H9 (cell line): Measurements from ENCODE around the gene APOL2. TPM values are rescaled to one million over a fixed set of nuclear protein-coding genes. Genes with fewer than 3 reads are reported as not detected.

Experiments used
- DNase-seq: peaks from one replicate; pipeline ENCODE4 v3.0.0-alpha.2; 2017
- H2AFZ ChIP-seq: one replicate; pipeline ENCODE4 v1.6.1; 2013; ENCODE audit warnings: mild to moderate bottlenecking, low read length, control low read depth, moderate library complexity
- H2AK5ac ChIP-seq: 2 replicates; pipeline ENCODE4 v1.6.1; 2013; ENCODE audit warnings: low read length, control low read depth, mixed read lengths; ENCODE audit not compliant: insufficient read length
- H2BK120ac ChIP-seq: one replicate; pipeline ENCODE4 v1.6.1; 2013; ENCODE audit warnings: low read depth, mild to moderate bottlenecking, low read length, control low read depth, inconsistent platforms; ENCODE audit not compliant: poor library complexity, severe bottlenecking
- H2BK12ac ChIP-seq: 2 replicates; pipeline ENCODE4 v1.6.1; 2013; ENCODE audit warnings: low read length, control low read depth, mixed read lengths, low read depth; ENCODE audit not compliant: insufficient read length
- H2BK15ac ChIP-seq: 2 replicates; pipeline ENCODE4 v1.6.1; 2013; ENCODE audit warnings: low read depth, low read length, control low read depth
- H2BK20ac ChIP-seq: one replicate; pipeline ENCODE4 v1.6.1; 2013; ENCODE audit warnings: low read depth, mild to moderate bottlenecking, low read length, control low read depth, inconsistent platforms; ENCODE audit not compliant: poor library complexity, severe bottlenecking
- H2BK5ac ChIP-seq: 2 replicates; pipeline ENCODE4 v1.6.1; 2013; ENCODE audit warnings: low read length, control low read depth, mixed read lengths; ENCODE audit not compliant: insufficient read length
- H3K14ac ChIP-seq: 2 replicates; pipeline ENCODE4 v1.6.1; 2013; ENCODE audit warnings: low read length, control low read depth; ENCODE audit not compliant: insufficient read depth
- H3K18ac ChIP-seq: 2 replicates; pipeline ENCODE4 v1.6.1; 2013; ENCODE audit warnings: low read depth, mild to moderate bottlenecking, mixed read lengths, low read length, control low read depth; ENCODE audit not compliant: insufficient read length
- H3K23ac ChIP-seq: 2 replicates; pipeline ENCODE4 v1.6.1; 2013; ENCODE audit warnings: low read length, control low read depth, mixed read lengths, low read depth; ENCODE audit not compliant: insufficient read length
- H3K23me2 ChIP-seq: 2 replicates; pipeline ENCODE4 v1.6.1; 2013; ENCODE audit warnings: low read depth, mild to moderate bottlenecking, mixed read lengths, low read length, control low read depth; ENCODE audit not compliant: insufficient read length, poor library complexity, severe bottlenecking
- H3K27ac ChIP-seq: 2 replicates; pipeline ENCODE4 v1.5.1; 2013; ENCODE audit warnings: low read length, control low read depth, mixed read lengths, low read depth; ENCODE audit not compliant: insufficient read length
- H3K27me3 ChIP-seq: 2 replicates; pipeline ENCODE4 v1.6.1; 2013; ENCODE audit warnings: low read length, control low read depth, inconsistent platforms; ENCODE audit not compliant: insufficient read depth
- H3K4ac ChIP-seq: 2 replicates; pipeline ENCODE4 v1.6.1; 2013; ENCODE audit warnings: low read depth, mild to moderate bottlenecking, control low read depth, inconsistent platforms, low read length, moderate library complexity
- H3K4me1 ChIP-seq: 2 replicates; pipeline ENCODE4 v1.6.1; 2013; ENCODE audit warnings: low read length, control low read depth, inconsistent platforms; ENCODE audit not compliant: insufficient read depth
- H3K4me2 ChIP-seq: 2 replicates; pipeline ENCODE4 v1.6.1; 2013; ENCODE audit warnings: low read length, control low read depth, mixed read lengths; ENCODE audit not compliant: insufficient read length, insufficient read depth
- H3K56ac ChIP-seq: 2 replicates; pipeline ENCODE4 v1.6.1; 2013; ENCODE audit warnings: low read depth, mild to moderate bottlenecking, mixed read lengths, low read length, control low read depth; ENCODE audit not compliant: insufficient read length
- H3K79me1 ChIP-seq: 2 replicates; pipeline ENCODE4 v1.6.1; 2013; ENCODE audit warnings: low read depth, mild to moderate bottlenecking, moderate library complexity, low read length, control low read depth, inconsistent platforms; ENCODE audit not compliant: insufficient read depth, poor library complexity, severe bottlenecking
- H3K79me2 ChIP-seq: 2 replicates; pipeline ENCODE4 v1.6.1; 2013; ENCODE audit warnings: low read length, control low read depth, inconsistent platforms; ENCODE audit not compliant: insufficient read depth
- H3K9ac ChIP-seq: 2 replicates; pipeline ENCODE4 v1.6.1; 2013; ENCODE audit warnings: low read length, control low read depth, mixed read lengths; ENCODE audit not compliant: insufficient read length; ENCODE audit errors: extremely low read depth
- H3K9me3 ChIP-seq: one replicate; pipeline ENCODE4 v1.6.1; 2013; ENCODE audit warnings: low read depth, low read length, inconsistent platforms; ENCODE audit not compliant: control insufficient read depth
- H3T11ph ChIP-seq: one replicate; pipeline ENCODE4 v1.6.1; 2013; ENCODE audit warnings: mild to moderate bottlenecking, low read length, control low read depth, inconsistent platforms
- H4K20me1 ChIP-seq: one replicate; pipeline ENCODE4 v1.6.1; 2013; ENCODE audit not compliant: control insufficient read depth, insufficient read length, insufficient read depth
- H4K5ac ChIP-seq: 2 replicates; pipeline ENCODE4 v1.6.1; 2013; ENCODE audit warnings: low read depth, mild to moderate bottlenecking, mixed read lengths, low read length, control low read depth; ENCODE audit not compliant: insufficient read length
- H4K8ac ChIP-seq: replicated peaks from 2 replicates; pipeline ENCODE4 v1.6.1; 2013; ENCODE audit warnings: low read length, control low read depth, mixed read lengths, low read depth; ENCODE audit not compliant: insufficient read length
- H4K91ac ChIP-seq: 2 replicates; pipeline ENCODE4 v1.6.1; 2013; ENCODE audit warnings: low read depth, mild to moderate bottlenecking, moderate library complexity, mixed read lengths, low read length, control low read depth; ENCODE audit not compliant: insufficient read length
- H3K27ac Mint-ChIP-seq, 3 experiments: 2 replicates in 2 of 3; 3 replicates in 1 of 3; pipeline ENCODE4 v1.8.0; 2020 to 2021; ENCODE audit warnings: mixed read lengths in 3 of 3, mild to moderate bottlenecking in 1 of 3, moderate library complexity in 1 of 3
- H3K27me3 Mint-ChIP-seq: 2 replicates; pipeline ENCODE4 v1.8.0; 2021; ENCODE audit warnings: low read depth, mild to moderate bottlenecking, moderate library complexity, mixed read lengths
- H3K36me3 Mint-ChIP-seq, 3 experiments: 2 replicates in 2 of 3; 3 replicates in 1 of 3; pipeline ENCODE4 v1.8.0; 2020 to 2021; ENCODE audit warnings: low read depth in 3 of 3, mixed read lengths in 3 of 3; ENCODE audit not compliant: insufficient read depth in 1 of 3
- H3K4me1 Mint-ChIP-seq, 2 experiments: 2 replicates each; pipeline ENCODE4 v1.8.0; 2020; ENCODE audit warnings: mixed read lengths in 2 of 2
- H3K4me3 Mint-ChIP-seq, 2 experiments: 2 replicates in 1 of 2; 3 replicates in 1 of 2; pipeline ENCODE4 v1.8.0; 2020 to 2021; ENCODE audit warnings: mild to moderate bottlenecking in 2 of 2, mixed read lengths in 2 of 2, moderate library complexity in 1 of 2
- H3K9me3 Mint-ChIP-seq, 2 experiments: 2 replicates in 1 of 2; 3 replicates in 1 of 2; pipeline ENCODE4 v1.8.0; 2020; ENCODE audit warnings: mild to moderate bottlenecking in 2 of 2, mixed read lengths in 2 of 2, moderate library complexity in 1 of 2
- WGBS: extraction: QIAGEN DNeasy Blood & Tissue Kit; methylation state at CpG from one replicate; pipeline ENCODE4 v1.1.7; 2013; ENCODE audit warnings: missing lambda C conversion rate, low lambda C conversion rate, mixed read lengths; ENCODE audit not compliant: insufficient read length; ENCODE audit errors: extremely low coverage; 5-methylcytosine and 5-hydroxymethylcytosine counted together
- total RNA-seq: library from RNA; stranded (reverse); gene quantifications from 2 replicates; pipeline ENCODE4 v1.2.1, GENCODE V29; 2021
- TF ChIP-seq, protein P1 (sequence below): fragments of 200-600 bp; sonication (generic); conservative IDR thresholded peaks from 3 replicates; pipeline ENCODE4 v1.8.0; 2021; ENCODE audit warnings: antibody characterized with exemption, mild to moderate bottlenecking

Gene APOL2
- total RNA-seq, 1 experiment from 2014 or later: 15.6 TPM

DNA sequence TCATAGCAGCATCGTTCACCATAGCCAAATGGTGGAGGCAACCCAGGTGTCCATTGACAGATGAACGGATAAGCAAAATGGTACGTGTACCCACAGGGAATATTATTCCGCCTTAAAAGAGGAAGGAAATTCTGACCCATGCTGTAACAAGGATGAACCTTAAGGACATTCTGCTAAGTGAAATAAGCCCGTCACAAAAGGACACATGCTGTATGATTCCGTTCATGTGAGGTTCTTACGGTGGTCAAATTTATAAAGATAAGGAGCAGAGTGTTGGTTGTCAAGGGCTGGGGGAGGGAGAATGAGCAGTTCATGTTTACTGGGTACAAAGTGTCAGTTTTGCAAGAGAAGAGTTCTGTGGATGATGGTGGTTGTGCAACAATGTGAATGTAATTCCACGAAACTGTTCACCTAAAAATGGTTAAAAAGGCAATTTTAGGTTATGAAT lies 39.9 kb upstream of the APOL2 start:
- no peaks in the 10 kb centered on the region for H3K4me1 ChIP-seq
- H3K9me3 ChIP-seq: no peaks in the 10 kb centered on the region
- no peak overlapping the region for H3T11ph ChIP-seq
- no peak for DNase-seq
- H3K56ac ChIP-seq: no peak overlapping the region
- H4K8ac ChIP-seq: no peak overlapping the region
- no CpG with 5 or more reads among the region's 8 CpGs for WGBS
- no peak overlapping the region for H2AFZ ChIP-seq
- H3K36me3 Mint-ChIP-seq: peaks cover 18 to 44% (median 32%) of the 10 kb centered on the region in 3 experiments; a peak in 6 of 7 replicates
- peak overlapping the region in 1 of 3 experiments; percentile 3; a peak in 1 of 7 replicates for H3K27ac Mint-ChIP-seq
- no peak overlapping the region for H2BK5ac ChIP-seq
- no peak overlapping the region for H2BK20ac ChIP-seq
- H3K79me1 ChIP-seq: no peaks in the 10 kb centered on the region
- H3K18ac ChIP-seq: no peak overlapping the region
- H3K9ac ChIP-seq: no peak overlapping the region
- H3K14ac ChIP-seq: no peak overlapping the region
- H3K4me1 Mint-ChIP-seq: peaks cover 11% of the 10 kb centered on the region in 2 experiments
- H3K23me2 ChIP-seq: no peaks in the 10 kb centered on the region
- H3K79me2 ChIP-seq: no peaks in the 10 kb centered on the region
- no peak overlapping the region for H2BK15ac ChIP-seq
- TF ChIP-seq, protein P1, sequence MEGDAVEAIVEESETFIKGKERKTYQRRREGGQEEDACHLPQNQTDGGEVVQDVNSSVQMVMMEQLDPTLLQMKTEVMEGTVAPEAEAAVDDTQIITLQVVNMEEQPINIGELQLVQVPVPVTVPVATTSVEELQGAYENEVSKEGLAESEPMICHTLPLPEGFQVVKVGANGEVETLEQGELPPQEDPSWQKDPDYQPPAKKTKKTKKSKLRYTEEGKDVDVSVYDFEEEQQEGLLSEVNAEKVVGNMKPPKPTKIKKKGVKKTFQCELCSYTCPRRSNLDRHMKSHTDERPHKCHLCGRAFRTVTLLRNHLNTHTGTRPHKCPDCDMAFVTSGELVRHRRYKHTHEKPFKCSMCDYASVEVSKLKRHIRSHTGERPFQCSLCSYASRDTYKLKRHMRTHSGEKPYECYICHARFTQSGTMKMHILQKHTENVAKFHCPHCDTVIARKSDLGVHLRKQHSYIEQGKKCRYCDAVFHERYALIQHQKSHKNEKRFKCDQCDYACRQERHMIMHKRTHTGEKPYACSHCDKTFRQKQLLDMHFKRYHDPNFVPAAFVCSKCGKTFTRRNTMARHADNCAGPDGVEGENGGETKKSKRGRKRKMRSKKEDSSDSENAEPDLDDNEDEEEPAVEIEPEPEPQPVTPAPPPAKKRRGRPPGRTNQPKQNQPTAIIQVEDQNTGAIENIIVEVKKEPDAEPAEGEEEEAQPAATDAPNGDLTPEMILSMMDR: no peak
- no peak overlapping the region for H3K27ac ChIP-seq
- H3K27me3 ChIP-seq: no peaks in the 10 kb centered on the region
- no peak overlapping the region for H4K91ac ChIP-seq
- H2BK120ac ChIP-seq: no peak overlapping the region
- no peaks in the 10 kb centered on the region for H4K20me1 ChIP-seq
- no peak overlapping the region for H2BK12ac ChIP-seq
- H4K5ac ChIP-seq: no peak overlapping the region
- H3K9me3 Mint-ChIP-seq: no peaks in the 10 kb centered on the region
- H3K4me3 Mint-ChIP-seq: no peak overlapping the region
- no peak overlapping the region for H3K4me2 ChIP-seq
- no peak overlapping the region for H3K4ac ChIP-seq
- H3K27me3 Mint-ChIP-seq: peaks cover 3% of the 10 kb centered on the region; the same call in 1 of the 2 replicates
- H3K23ac ChIP-seq: no peak overlapping the region
- H2AK5ac ChIP-seq: no peak overlapping the region
